Chondrocyte (in vitro differentiated cells): ENCODE data around the gene ASMTL. TPM values are rescaled to one million over a fixed set of nuclear protein-coding genes. Genes with fewer than 3 reads are reported as not detected.
"Not testable (repeated sequence)": the region's sequence is repeated elsewhere in the genome, so short reads cannot be mapped to it uniquely, and the experiment has no call there.

Experiments
- DNase-seq: peaks from one replicate; pipeline ENCODE4 v3.0.0; 2021; ENCODE audit warnings: mixed read lengths, low spot score
- H3K27ac Mint-ChIP-seq: one replicate; pipeline ENCODE4 v1.8.0; 2021; ENCODE audit warnings: mild to moderate bottlenecking, moderate library complexity, mixed read lengths; ENCODE audit not compliant: unreplicated experiment
- H3K27me3 Mint-ChIP-seq: 2 replicates; pipeline ENCODE4 v1.8.0; 2021; ENCODE audit warnings: low read depth, mixed read lengths
- H3K36me3 Mint-ChIP-seq: 2 replicates; pipeline ENCODE4 v1.8.0; 2021; ENCODE audit warnings: low read depth, mixed read lengths
- H3K4me1 Mint-ChIP-seq: 2 replicates; pipeline ENCODE4 v1.8.0; 2021; ENCODE audit warnings: low read depth, mild to moderate bottlenecking, mixed read lengths
- H3K4me3 Mint-ChIP-seq: one replicate; pipeline ENCODE4 v1.8.0; 2021; ENCODE audit warnings: mild to moderate bottlenecking, moderate library complexity, mixed read lengths; ENCODE audit not compliant: unreplicated experiment
- H3K9me3 Mint-ChIP-seq: 2 replicates; pipeline ENCODE4 v1.8.0; 2021; ENCODE audit warnings: low read depth, mixed read lengths
- total RNA-seq: library from RNA; stranded (reverse); gene quantifications from 3 replicates; pipeline ENCODE4 v1.2.1, GENCODE V29; 2021
- TF ChIP-seq, protein P1 (sequence below): fragments of 200-600 bp; sonication (generic); IDR thresholded peaks from 2 replicates; pipeline ENCODE4 v1.5.0; 2021; ENCODE audit warnings: antibody characterized with exemption, mild to moderate bottlenecking, moderate library complexity

ASMTL gene
- total RNA-seq, 1 donor from 2014 or later: 19.6 TPM

DNA sequence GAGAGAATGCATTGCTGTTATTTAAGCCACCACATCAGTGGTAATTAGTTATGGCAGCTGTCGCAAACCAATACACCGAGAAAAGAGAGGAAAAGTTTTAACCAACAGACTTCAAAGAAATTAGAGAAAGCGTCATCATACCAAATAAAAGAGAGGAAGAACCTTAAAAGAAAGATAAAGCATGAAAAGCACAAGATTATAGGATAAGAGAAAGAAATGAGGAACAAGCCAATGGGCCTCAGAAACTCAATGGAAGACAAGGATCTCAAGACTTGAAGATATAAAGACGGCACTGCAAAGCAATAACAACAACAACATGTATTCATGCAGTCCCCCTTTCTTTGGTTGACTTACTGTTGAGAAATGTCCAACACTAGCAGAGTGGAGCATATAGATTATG lies 22.8 kb upstream of the ASMTL start:
- Mint-ChIP-seq H3K4me3 (no peak overlapping the region), H3K27me3 (no peaks in the 10 kb centered on the region), H3K27ac (no peak overlapping the region), H3K4me1 (no peaks in the 10 kb centered on the region), H3K36me3 (peaks cover 13% of the 10 kb centered on the region), H3K9me3 (peaks cover 25% of the 10 kb centered on the region)
- TF ChIP-seq, protein P1, sequence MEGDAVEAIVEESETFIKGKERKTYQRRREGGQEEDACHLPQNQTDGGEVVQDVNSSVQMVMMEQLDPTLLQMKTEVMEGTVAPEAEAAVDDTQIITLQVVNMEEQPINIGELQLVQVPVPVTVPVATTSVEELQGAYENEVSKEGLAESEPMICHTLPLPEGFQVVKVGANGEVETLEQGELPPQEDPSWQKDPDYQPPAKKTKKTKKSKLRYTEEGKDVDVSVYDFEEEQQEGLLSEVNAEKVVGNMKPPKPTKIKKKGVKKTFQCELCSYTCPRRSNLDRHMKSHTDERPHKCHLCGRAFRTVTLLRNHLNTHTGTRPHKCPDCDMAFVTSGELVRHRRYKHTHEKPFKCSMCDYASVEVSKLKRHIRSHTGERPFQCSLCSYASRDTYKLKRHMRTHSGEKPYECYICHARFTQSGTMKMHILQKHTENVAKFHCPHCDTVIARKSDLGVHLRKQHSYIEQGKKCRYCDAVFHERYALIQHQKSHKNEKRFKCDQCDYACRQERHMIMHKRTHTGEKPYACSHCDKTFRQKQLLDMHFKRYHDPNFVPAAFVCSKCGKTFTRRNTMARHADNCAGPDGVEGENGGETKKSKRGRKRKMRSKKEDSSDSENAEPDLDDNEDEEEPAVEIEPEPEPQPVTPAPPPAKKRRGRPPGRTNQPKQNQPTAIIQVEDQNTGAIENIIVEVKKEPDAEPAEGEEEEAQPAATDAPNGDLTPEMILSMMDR: no peak
- no peak for DNase-seq

DNA sequence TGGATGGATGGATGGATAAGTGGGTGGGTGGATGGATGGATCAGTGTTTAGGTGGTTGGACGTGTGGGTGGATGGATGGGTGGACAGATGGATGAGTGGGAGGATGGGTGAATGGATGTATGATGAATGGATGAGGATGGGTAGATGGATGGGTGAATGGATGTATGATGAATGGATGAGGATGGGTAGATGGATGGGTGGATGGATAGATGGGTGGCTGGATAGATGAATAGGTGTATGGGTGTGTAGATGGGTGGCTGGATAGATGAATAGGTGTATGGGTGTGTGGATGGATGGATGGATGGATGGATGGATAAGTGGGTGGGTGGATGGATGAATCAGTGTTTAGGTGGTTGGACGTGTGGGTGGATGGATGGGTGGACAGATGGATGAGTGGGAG lies 21.9 kb upstream of the ASMTL start:
- H3K36me3 Mint-ChIP-seq, DNase-seq, H3K4me1 Mint-ChIP-seq, H3K27me3 Mint-ChIP-seq, H3K4me3 Mint-ChIP-seq, H3K27ac Mint-ChIP-seq: not testable (repeated sequence)
- H3K9me3 Mint-ChIP-seq: peaks cover 17% of the 10 kb centered on the region

DNA sequence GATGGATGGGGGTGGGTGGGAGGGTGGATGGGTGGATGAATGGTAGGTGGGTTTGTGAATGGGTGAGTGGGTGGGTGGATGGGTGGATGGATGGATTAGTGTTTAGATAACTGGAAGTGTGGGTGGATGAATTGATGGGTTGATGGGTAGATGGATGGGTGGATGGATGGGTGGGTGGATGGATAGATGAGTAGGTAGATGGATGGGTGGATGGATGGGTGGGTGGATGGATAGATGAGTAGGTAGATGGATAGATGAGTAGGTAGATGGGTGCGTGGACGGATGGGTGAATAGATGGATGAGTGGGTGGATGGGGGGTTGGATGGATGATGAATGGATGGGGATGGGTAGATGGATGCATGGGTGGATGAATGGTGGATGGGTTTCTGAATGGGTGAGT lies 20.3 kb upstream of the ASMTL start:
- no peak for DNase-seq
- H3K36me3 Mint-ChIP-seq: no peaks in the 10 kb centered on the region

DNA sequence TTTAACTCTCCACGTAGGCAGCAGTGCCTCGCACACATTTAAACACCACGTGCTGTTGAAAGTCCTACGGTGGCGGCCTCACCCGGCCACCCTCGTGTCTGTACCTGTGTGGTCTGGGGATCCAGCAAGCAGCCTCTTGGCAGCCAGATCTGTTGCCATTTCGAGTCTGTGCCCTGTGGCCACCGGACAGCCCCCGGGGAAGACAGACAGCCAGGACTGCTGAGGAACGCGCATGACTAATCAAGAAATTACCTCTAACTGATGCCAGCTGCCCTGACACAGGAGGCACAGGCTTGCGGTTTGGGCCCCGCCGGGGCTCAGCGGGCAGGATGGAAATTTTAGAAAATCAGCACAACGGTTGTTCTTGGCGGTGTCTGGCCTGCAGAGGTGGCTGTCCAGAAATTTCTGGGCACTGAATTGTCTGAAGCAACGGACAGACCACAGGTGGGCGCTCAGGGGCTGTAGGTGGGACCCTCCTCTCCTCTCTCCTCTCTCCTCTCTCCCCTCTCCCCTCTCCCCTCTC lies 15.6 kb upstream of the ASMTL start:
- Mint-ChIP-seq H3K27ac (peak overlapping the region; percentile 65), H3K36me3 (no peaks in the 10 kb centered on the region), H3K27me3 (no peaks in the 10 kb centered on the region), H3K9me3 (peaks cover 3% of the 10 kb centered on the region), H3K4me3 (no peak overlapping the region), H3K4me1 (peaks cover 23% of the 10 kb centered on the region)
- TF ChIP-seq, protein P1: peak; percentile 58
- peak; percentile 93 for DNase-seq

More for the DNA sequence above, 20.3 kb upstream of the ASMTL start:
- TF ChIP-seq, protein P1: no peak
- H3K4me1 Mint-ChIP-seq: peaks cover 9% of the 10 kb centered on the region
- no peaks in the 10 kb centered on the region for H3K27me3 Mint-ChIP-seq
- H3K9me3 Mint-ChIP-seq: peaks cover 5% of the 10 kb centered on the region
- no peak overlapping the region for H3K4me3 Mint-ChIP-seq
- H3K27ac Mint-ChIP-seq: no peak overlapping the region

DNA sequence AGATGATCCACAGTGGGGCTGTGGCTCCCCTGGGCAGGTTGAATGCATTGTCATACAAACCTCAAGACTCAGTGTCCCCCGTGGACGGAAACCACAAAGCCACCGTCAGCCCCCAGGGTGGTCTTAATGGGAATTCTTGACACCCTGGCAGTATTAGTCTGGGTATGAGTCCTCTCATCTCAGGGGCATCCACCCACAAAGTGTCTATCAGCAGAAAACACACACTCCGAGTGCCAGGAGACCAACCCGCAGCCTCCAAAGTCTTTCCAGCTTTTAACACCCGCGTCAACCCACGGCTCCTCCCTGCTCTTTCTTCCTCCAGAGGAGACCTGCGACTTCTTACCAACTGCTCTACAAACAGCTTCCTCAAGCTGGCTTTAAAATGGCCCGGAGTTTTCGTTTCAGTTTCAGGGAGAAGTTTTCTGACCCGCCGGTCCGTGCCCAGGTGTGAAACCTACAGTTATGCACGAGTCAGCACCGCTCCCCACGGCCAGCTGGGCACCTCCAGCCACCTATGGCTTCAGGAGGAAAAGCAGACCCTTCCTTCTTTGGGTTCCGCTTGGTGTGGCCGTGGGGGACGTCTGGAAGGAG lies 14.4 kb upstream of the ASMTL start:
- DNase-seq: peak; percentile 72
- no peak overlapping the region for H3K4me3 Mint-ChIP-seq
- no peaks in the 10 kb centered on the region for H3K27me3 Mint-ChIP-seq
- H3K36me3 Mint-ChIP-seq: no peaks in the 10 kb centered on the region
- no peak overlapping the region for H3K27ac Mint-ChIP-seq
- peaks cover 2% of the 10 kb centered on the region for H3K9me3 Mint-ChIP-seq
- TF ChIP-seq, protein P1: no peak
- peaks cover 35% of the 10 kb centered on the region for H3K4me1 Mint-ChIP-seq

DNA sequence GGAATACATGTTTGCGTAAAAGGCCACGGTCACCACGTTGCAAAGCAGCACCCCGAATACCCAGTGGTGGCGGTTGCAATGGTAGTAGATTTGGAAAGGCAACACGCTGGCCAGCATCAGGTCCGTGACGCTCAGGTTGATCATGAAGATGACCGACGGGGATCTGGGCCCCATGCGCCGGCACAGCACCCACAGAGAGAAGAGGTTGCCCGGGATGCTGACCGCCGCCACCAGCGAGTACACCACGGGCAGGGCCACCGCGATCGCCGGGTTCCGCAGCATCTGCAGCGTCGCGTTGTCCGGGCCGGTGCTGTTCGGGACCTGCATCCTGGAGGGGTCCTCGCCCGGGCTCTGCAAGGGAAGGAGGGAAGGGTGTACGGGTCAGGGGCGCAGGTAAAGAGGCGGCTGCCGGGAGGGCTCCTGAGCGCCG lies 13.5 kb upstream of the ASMTL start:
- DNase-seq: peak; percentile 90
- H3K36me3 Mint-ChIP-seq: no peaks in the 10 kb centered on the region
- no peak overlapping the region for H3K27ac Mint-ChIP-seq
- H3K9me3 Mint-ChIP-seq: no peaks in the 10 kb centered on the region
- no peaks in the 10 kb centered on the region for H3K27me3 Mint-ChIP-seq
- TF ChIP-seq, protein P1: no peak
- no peak overlapping the region for H3K4me3 Mint-ChIP-seq
- H3K4me1 Mint-ChIP-seq: peaks cover 35% of the 10 kb centered on the region
